ENCODE measurements around the gene REP15. TPM values are rescaled to one million over a fixed set of nuclear protein-coding genes. Genes with fewer than 3 reads are reported as not detected.

The REP15 gene
- polyA plus RNA-seq, 1 donor (not counting 4 experiments of a cell fraction or from before 2014, with no cell fraction given): 1.8 TPM

DNA sequence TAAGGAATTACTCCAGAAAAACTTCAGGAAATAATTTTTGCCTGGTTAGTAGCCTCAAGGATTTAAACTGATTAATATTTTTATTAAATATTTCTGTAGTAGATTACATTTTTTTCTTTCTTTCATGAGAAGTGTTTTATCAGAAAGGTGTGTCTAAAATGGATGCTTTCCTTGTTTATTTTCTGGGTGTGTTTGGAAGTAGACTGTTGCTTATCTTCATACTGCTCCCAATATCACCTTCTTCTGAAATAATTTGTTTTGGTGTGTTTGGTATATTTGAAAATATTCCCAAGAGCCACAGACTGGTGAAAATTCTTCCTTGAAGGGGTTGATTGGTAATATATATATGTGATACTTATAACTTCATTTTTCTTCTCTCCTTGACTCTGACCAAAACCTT, 10.1 kb upstream of the REP15 start:
- H3K9me3 ChIP-seq (ENCODE audit: control insufficient read depth, low read depth, low read length): no peaks in the 10 kb centered on the region
- H3K27me3 ChIP-seq (ENCODE audit: control insufficient read depth, extremely low read depth, insufficient read depth, low read length): no peaks in the 10 kb centered on the region
- H3K4me2 ChIP-seq (ENCODE audit: control insufficient read depth, extremely low read depth, insufficient read depth, low read depth, low read length): no peak overlapping the region
- peaks cover 16 to 37% of the 10 kb centered on the region in 2 experiments for H3K36me3 ChIP-seq (ENCODE audit: control insufficient read depth in 2 of 2, extremely low read depth in 1 of 2, insufficient read depth in 2 of 2, low read length in 2 of 2)
- H3K4me3 ChIP-seq (ENCODE audit: control insufficient read depth in 2 of 3, extremely low read depth in 1 of 3, insufficient read depth in 2 of 3, low read depth in 1 of 3, low read length in 3 of 3): no peak overlapping the region
- no peak for FAIRE-seq
- dilution Hi-C loops (cut with MboI; ENCODE audit: extremely low pct_ligation_motif_present, low sequenced_read_pairs): no loop called here
- no peak overlapping the region for H2AFZ ChIP-seq (ENCODE audit: control insufficient read depth, low read length)
- no peak overlapping the region for H3K9ac ChIP-seq (ENCODE audit: control insufficient read depth, extremely low read depth, insufficient read depth, low read length)
- no peak overlapping the region for H3K27ac ChIP-seq (ENCODE audit: control insufficient read depth, insufficient read depth, low read length)
- H3K9me1 ChIP-seq (ENCODE audit: control insufficient read depth, extremely low read depth, insufficient read depth, low read length): no peaks in the 10 kb centered on the region
- no peak for DNase-seq (ENCODE audit: low read depth, low spot score)
- H4K20me1 ChIP-seq (ENCODE audit: control insufficient read depth, extremely low read depth, insufficient read depth, low read length): no peaks in the 10 kb centered on the region
- TF ChIP-seq, protein P1, sequence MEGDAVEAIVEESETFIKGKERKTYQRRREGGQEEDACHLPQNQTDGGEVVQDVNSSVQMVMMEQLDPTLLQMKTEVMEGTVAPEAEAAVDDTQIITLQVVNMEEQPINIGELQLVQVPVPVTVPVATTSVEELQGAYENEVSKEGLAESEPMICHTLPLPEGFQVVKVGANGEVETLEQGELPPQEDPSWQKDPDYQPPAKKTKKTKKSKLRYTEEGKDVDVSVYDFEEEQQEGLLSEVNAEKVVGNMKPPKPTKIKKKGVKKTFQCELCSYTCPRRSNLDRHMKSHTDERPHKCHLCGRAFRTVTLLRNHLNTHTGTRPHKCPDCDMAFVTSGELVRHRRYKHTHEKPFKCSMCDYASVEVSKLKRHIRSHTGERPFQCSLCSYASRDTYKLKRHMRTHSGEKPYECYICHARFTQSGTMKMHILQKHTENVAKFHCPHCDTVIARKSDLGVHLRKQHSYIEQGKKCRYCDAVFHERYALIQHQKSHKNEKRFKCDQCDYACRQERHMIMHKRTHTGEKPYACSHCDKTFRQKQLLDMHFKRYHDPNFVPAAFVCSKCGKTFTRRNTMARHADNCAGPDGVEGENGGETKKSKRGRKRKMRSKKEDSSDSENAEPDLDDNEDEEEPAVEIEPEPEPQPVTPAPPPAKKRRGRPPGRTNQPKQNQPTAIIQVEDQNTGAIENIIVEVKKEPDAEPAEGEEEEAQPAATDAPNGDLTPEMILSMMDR (optimal IDR thresholded peaks at IDR 0.05 in 1 of 3, IDR thresholded peaks at IDR 0.05 in 1 of 3, conservative IDR thresholded peaks at IDR 0.05 in 1 of 3; ENCODE audit: extremely low read depth in 1 of 3, insufficient read depth in 2 of 3, low read length in 3 of 3): no peak
- no peak for TF ChIP-seq EZH2 (IDR thresholded peaks at IDR 0.05; ENCODE audit: low read length)
- no peaks in the 10 kb centered on the region for H3K79me2 ChIP-seq (ENCODE audit: control insufficient read depth, insufficient read depth, low read length)
- H3K4me1 ChIP-seq (ENCODE audit: control insufficient read depth, extremely low read depth, insufficient read depth, low read length): no peaks in the 10 kb centered on the region

DNA sequence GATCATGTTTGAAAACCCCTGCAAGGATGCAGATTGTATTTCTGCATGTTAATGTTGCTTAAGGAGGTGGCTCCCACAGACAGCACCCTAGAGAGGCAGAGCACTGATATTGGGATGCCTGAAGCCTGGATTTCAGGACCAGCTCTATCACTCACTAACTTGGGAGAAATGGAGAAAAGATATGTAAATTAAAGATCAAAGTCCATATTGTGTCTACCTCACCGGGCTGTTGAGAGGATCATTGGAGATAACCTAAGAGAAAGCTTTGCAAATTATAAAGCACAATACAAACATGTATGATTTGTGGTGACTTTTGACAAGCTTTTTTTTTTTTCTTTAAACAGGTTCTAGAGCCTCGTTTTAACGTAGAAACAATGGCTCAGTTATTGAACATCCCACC, 7.6 kb upstream of the REP15 start:
- H3K4me3 ChIP-seq (ENCODE audit: control insufficient read depth in 2 of 3, extremely low read depth in 1 of 3, insufficient read depth in 2 of 3, low read depth in 1 of 3, low read length in 3 of 3): no peak overlapping the region
- DNase-seq (ENCODE audit: low read depth, low spot score): no peak
- no peaks in the 10 kb centered on the region for H3K4me1 ChIP-seq (ENCODE audit: control insufficient read depth, extremely low read depth, insufficient read depth, low read length)
- H3K79me2 ChIP-seq (ENCODE audit: control insufficient read depth, insufficient read depth, low read length): no peaks in the 10 kb centered on the region
- TF ChIP-seq EZH2 (IDR thresholded peaks at IDR 0.05; ENCODE audit: low read length): no peak
- TF ChIP-seq, protein P1 (optimal IDR thresholded peaks at IDR 0.05 in 1 of 3, IDR thresholded peaks at IDR 0.05 in 1 of 3, conservative IDR thresholded peaks at IDR 0.05 in 1 of 3; ENCODE audit: extremely low read depth in 1 of 3, insufficient read depth in 2 of 3, low read length in 3 of 3): no peak
- no peak overlapping the region for H3K27ac ChIP-seq (ENCODE audit: control insufficient read depth, insufficient read depth, low read length)
- no peaks in the 10 kb centered on the region for H3K27me3 ChIP-seq (ENCODE audit: control insufficient read depth, extremely low read depth, insufficient read depth, low read length)
- dilution Hi-C loops (cut with MboI; ENCODE audit: extremely low pct_ligation_motif_present, low sequenced_read_pairs): no loop called here
- no peaks in the 10 kb centered on the region for H4K20me1 ChIP-seq (ENCODE audit: control insufficient read depth, extremely low read depth, insufficient read depth, low read length)
- H3K9ac ChIP-seq (ENCODE audit: control insufficient read depth, extremely low read depth, insufficient read depth, low read length): no peak overlapping the region
- H3K9me1 ChIP-seq (ENCODE audit: control insufficient read depth, extremely low read depth, insufficient read depth, low read length): no peaks in the 10 kb centered on the region
- no peak for FAIRE-seq
- H3K4me2 ChIP-seq (ENCODE audit: control insufficient read depth, extremely low read depth, insufficient read depth, low read depth, low read length): no peak overlapping the region
- no peaks in the 10 kb centered on the region for H3K9me3 ChIP-seq (ENCODE audit: control insufficient read depth, low read depth, low read length)
- peaks cover 21 to 34% of the 10 kb centered on the region in 2 experiments for H3K36me3 ChIP-seq (ENCODE audit: control insufficient read depth in 2 of 2, extremely low read depth in 1 of 2, insufficient read depth in 2 of 2, low read length in 2 of 2)
- no peak overlapping the region for H2AFZ ChIP-seq (ENCODE audit: control insufficient read depth, low read length)
